IPS DF 4.7 (cell line): ENCODE data around the gene CHRNB2.

ENCODE experiments used
- DNase-seq: peaks from one replicate; pipeline ENCODE4 v3.0.0-alpha.2; 2013; ENCODE audit warnings: low spot score; ENCODE audit errors: extremely low read depth

Gene CHRNB2

DNA sequence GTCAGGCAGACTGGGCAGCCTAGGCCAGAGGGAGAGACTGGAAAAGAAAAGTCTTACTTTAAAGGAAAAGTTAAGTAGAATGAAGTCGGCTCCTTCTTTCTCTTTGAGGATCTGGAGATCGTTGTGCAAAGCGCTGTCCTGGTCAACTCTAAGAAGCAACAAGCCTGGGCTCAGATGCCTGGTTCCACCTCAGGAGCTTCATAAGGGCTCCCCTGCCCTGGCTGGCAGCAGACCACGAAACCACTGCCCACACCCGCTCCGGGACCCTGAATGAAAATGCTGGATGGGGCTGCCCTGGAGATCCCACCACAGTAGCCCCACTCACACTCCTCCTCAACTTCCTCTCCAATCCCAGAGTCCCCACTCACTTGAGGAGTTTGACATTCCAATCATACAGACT is 15.5 kb upstream of the CHRNB2 start:
- no peak for DNase-seq

DNA sequence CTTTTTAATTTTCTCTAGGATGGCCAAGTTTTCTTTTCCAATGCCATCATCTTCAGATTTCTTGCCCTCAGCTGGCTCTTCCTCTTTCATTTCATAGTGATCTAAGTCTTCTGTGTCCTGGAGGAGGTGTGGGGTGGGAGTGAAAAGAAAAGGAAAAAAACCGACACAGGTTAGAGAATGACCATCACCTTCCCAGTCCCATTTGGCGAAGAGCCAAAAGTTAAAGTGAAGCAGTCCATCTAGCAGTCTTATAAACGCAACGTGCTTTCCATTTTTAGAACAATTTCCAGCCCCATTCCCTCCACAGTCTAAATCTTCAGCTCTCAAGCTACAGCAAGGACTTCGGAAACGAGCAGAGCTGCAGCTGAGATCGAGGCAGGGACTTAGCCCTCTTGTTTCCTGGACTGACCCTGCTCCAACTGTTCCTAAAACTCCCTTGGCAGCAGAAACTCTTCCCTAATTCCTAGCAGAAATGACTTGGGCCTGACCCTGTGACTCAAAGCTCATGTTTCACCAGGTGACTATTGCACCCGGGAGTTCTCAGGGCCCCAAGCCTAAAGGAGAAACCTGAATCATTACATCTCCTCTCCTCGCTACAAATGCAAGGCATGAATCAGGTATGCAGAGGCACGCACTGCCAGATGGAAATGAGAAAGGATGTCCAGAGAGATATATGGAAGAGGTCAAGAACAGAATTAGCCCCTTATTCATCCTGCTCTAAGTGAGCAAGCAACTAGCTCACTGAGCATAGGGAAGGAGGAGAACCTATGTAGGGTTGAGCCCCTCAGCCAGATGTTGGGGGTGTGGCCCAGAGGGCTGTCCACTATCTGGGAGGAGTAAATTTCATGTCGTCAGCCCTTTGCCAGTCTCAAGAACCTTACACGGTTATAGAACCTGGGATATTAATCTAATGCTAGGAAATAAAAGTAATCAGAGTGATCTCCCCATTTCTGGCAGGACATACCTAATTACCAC is 14.2 kb upstream of the CHRNB2 start:
- no peak for DNase-seq

DNA sequence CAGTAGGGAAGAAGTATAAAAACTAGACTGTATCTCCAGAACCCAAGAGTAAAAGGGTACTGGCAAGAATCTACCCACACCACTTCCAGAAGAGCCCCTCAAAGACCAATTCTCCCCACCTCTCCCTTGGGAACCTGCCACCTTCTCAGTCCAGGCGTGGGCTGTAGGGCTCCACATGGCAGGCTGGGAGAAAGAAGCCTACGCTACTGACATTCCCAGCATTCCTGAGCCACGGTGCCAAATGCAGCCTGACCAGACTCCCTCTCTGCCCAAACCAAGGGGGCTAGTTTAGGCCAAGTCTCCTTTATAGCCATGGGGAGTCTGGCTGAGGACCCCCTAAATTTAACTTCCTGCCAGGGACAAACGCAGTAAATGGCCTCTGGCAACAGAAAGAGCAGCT is 11.2 kb upstream of the CHRNB2 start:
- DNase-seq = no peak

DNA sequence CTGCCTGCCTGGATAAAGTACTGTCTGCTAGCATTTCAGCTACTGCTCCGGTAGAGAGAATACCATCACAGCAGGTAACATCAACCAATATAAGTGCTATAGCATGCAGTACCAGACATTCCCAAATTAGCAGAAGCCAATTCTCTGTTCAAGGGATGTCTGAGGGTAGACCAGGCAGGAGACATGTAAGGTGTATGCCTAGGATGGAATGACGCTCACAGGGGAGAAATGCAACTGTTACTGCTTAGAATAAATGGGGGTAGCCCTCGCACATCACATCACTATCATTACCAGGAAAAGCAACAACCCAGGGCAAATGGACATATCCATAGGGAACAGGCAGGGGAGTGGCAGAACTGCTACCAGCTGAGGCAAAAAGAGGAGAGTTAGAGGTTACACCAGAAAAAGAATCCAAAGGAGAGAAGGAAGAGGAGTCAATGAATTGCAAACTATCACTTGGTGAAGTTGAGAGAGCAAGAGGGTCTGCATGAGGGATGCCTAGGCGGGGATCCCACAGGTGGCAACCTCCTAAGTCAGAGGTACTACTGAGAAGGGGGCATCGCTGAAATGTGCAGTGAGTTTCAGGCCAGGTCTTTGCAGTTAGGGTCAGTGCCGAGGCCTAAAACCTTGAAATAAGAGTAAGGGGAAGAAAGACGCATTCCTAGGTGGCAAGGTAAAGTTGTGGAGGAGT is 10.2 kb upstream of the CHRNB2 start:
- no peak for DNase-seq

DNA sequence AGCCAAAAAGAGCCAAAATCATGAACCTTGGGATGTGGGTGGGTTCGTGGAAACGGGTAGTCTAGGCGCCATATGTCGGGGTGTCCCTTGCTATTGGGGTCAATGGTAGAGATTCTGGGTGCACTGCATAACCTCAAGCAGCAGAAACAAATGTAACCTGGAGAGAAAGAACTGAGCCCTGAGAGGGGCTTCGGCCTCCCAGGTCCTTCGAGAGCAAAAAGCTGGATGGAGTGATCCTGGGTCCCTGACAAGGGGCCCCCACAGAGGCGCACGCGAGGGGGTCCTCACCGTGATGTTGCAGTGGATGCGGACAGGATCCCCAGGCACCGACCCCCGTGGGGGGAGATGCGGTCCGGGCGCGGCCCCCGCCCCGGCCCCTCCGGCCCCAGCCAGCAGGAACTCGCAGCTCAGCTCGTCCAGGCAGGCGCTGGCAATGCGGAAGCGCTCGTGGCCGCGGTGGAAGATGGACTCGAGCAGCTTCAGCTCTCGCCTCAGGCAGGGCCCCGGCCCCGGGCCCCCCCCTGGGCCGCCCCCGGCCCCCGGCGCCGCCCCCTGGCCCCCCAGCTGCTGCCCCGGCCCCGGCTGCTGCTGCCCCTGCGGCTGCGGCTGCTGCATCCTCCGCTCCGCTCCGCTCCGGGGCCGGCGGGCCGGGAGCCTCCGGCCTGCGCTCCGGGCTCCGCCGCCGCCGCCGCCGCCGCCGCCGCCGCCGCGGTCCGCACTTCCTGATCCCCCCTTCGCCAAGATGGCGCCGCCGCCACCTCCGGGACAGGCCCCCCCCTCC is 9.4 kb upstream of the CHRNB2 start, which contains the start of gene UBE2Q1:
Gene UBE2Q1 (minus strand): TSS at position 724 of the 781 bp plus-strand sequence. CDS start 109 bp downstream, at position 615.
- no peak for DNase-seq

DNA sequence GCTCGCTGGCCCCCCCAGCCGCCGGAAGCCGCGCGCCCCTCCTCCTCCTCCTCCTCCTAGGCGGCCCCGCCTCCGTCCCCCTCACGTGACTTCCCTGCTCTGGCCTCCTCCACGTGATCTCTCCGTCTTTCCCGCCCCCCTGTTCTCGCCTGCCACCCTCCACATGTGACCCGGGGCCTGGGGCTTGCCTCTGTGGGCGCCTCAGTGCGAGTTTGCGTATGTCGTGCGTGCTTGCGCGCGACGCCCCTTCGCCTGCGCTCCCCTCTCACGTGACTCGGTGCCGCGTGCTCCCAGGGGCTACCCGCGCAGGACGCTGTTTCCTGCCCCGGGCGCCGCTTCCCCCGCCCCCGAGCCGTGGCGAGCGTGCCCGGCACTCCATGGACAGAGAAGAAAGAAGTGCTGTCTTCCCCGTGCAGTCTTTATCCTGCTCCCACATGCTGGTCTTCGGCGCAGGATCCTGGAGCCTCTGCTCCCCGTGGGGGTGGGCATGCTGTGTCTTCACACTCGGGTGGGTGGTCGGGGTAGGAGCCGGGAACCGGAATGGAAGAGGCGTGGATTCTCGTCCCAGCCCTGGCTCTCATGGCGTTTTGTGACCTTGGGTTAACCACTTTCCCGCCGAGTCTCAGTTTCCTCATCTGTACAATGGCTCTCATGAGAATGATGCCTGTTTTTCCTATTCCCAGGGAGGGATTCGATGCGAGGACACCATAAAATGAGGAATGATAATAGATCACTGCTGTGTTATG is 8.7 kb upstream of the CHRNB2 start:
- DNase-seq = peak; percentile 58

DNA sequence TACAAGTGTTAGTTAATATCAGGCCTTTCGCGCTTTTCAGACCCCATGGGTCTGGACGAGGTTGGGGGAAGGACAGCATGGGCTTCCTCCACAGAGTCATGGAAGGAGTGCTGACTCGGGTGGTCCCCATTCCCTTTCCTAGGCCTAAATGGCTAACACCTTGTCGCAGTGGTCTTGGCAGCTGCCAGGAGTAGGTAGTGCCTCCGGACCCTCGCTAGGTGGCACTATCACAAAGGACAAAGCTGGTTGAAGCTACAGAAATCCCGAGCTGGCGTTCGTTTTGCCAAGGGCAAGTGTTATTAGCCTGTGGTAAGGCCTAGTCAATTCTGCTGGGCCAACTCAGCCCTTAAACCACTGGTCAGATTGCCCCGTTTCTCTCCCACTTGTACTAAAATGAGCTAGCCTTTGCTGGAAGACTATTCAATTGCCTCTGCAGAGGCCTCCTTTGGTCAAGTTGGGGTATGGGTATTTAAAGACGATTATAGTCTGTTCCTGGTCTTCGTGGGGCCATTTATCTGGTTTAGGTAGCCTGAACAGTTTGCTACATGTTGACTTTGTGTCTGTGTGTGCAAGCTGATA is 8.0 kb upstream of the CHRNB2 start:
- DNase-seq = peak; percentile 82

DNA sequence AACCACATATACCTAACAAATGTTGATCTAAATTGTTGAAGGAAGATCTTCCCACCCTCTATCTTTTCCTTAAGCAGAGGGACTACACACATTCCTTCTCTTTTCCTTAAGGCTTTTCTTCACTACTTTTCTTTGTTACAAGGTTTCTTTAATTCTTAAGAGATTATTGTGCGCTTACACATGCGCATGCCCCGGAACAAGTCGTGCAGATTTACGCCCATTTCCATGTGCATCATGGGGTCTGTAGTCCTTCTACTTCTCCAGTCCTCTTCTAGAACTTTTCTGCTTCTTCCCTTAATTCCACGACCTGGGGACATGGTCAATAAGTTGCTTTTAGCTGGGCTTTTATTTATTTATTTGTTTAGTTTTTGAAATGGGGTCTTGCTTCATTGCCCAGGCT is 1.7 kb upstream of the CHRNB2 start:
- DNase-seq = no peak

DNA sequence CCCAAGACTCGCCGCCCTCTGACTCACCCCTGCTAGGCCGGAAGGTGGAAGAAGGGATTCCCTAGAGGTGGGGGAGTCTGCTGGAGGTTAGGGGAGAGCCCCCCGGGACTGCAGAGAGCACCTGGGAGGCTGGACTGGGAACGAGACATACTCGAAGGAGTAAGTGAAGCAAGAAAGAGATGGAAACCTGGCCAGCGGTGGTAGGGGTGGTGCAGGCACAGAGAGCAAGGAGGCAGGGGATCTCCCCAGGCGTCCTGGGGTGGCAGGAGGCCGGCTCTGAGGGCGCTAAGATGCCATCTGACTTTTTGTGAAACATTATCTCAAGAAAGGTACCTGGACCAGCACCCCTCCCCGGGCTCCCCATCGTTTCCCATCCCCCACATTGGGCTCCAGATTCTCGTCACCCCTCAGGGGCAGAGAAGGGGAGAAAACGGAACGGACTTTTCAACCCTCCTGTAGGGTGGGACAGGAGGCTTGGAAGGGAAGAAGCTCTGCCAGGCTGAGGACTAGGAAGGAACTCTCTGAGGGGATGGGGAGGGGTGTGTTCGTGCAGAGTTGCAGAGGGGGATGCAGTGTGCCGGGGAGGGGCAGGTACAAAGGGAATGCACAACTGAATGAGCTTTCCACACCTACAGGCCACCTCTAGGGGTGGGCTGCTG is 708 bp downstream of the CHRNB2 start:
- DNase-seq = no peak

DNA sequence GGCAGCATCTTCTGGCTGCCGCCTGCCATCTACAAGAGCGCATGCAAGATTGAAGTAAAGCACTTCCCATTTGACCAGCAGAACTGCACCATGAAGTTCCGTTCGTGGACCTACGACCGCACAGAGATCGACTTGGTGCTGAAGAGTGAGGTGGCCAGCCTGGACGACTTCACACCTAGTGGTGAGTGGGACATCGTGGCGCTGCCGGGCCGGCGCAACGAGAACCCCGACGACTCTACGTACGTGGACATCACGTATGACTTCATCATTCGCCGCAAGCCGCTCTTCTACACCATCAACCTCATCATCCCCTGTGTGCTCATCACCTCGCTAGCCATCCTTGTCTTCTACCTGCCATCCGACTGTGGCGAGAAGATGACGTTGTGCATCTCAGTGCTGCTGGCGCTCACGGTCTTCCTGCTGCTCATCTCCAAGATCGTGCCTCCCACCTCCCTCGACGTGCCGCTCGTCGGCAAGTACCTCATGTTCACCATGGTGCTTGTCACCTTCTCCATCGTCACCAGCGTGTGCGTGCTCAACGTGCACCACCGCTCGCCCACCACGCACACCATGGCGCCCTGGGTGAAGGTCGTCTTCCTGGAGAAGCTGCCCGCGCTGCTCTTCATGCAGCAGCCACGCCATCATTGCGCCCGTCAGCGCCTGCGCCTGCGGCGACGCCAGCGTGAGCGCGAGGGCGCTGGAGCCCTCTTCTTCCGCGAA is 3.8 kb downstream of the CHRNB2 start:
- DNase-seq = no peak

DNA sequence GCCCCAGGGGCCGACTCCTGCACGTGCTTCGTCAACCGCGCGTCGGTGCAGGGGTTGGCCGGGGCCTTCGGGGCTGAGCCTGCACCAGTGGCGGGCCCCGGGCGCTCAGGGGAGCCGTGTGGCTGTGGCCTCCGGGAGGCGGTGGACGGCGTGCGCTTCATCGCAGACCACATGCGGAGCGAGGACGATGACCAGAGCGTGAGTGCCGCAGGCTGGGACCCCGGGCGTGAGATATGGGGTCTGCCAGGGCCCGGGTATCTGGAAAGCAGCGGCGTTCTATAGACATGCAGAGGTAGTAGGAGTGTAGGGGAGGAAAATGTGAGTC is 4.3 kb downstream of the CHRNB2 start:
- DNase-seq = no peak

DNA sequence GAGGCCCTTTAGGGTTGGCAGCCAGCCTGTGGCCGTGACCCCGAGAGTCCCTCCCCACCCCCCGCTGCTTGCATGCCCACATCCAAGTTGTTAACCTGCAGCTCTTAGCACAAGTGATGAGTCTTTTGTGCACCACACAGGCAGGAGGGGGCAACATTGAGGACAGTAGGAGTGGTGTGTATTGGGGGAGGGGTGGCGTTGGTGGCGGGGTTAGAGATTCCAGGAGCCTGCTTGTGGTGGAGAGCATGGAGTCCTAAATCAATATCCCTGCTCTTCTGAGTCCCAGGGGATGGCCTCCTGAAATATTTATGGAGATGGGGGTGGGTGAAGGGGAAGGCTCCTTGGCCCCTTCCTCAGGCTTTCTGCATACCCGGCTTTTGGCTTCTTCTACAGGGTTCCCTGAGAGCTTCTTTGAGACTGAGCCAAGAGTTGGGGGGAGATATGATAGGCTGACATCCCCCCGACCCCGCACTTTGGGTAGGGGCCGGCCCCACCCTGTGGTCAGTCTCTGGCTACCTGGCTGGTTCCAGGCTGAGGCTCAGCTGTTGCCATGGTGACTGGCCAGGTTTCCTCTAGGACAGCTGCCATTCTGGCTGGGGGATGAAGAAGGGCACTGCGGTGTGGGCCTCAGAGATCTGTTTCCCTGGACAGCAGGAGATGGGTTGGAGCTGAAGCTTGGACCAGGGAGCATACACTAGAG is 5.0 kb downstream of the CHRNB2 start:
- no peak for DNase-seq

DNA sequence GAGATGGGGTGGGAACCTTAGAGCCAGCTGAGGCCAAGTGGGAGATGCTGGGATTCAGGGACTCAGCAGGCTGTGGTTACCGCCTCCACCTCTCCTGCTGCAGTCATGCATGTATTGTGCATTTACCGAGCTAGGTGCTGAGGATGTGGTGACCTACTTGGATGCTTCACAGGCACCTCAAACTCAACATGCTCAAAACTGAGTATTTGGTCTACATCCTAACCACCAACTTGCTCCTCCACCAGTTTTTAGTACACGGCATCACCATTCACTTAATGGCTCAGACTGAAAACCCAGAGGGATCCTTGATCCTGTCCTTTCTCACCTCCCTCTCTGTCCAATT is 5.6 kb downstream of the CHRNB2 start:
- no peak for DNase-seq

DNA sequence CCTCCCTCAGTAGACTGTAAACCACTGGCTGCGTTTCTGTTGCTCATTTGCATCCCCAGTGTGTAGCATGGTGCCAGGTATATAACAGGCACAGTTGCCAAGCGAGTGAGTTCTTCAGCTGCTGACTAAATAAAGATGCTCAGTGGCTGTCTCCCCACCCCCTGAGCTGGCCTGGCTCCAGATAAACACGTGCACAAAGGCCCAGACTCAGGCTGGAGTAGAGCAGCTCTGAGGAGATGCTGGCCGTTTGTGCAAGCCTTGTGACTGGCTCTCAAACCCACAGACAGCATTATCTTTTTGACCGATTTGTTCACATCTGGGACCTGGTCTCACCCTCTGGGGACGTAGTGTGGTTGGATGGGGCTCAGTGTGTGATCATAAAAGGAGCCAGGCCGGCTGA is 7.1 kb downstream of the CHRNB2 start:
- no peak for DNase-seq

DNA sequence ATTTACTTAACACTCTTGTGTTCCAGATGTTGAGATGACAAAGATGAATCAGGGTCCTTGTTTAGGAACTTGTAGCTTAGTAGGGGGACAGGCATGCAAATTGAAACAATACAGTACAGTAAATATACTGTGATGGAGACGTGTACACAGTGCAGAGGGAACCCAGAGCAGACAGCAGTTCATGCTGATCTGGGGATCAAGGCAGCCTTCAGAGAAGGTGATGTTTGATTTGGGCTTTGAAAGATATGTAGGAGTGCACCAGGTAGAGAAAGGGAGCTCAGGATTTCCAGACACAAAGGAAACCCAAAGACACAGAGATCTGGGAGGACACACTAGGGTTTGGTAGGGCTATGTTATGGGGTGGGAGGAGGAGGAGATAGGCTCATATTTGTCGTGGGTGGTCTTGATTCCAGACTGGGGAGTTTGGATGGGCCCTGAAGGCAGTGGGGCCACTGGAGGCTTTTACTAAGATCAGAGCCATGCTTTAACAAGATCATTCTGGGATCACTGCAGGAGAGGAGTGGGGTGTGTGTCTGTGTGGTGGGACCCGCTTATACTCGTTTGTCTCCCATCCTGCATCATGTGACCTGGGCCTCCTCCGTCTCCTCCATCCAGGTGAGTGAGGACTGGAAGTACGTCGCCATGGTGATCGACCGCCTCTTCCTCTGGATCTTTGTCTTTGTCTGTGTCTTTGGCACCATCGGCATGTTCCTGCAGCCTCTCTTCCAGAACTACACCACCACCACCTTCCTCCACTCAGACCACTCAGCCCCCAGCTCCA is 7.8 kb downstream of the CHRNB2 start:
- no peak for DNase-seq

DNA sequence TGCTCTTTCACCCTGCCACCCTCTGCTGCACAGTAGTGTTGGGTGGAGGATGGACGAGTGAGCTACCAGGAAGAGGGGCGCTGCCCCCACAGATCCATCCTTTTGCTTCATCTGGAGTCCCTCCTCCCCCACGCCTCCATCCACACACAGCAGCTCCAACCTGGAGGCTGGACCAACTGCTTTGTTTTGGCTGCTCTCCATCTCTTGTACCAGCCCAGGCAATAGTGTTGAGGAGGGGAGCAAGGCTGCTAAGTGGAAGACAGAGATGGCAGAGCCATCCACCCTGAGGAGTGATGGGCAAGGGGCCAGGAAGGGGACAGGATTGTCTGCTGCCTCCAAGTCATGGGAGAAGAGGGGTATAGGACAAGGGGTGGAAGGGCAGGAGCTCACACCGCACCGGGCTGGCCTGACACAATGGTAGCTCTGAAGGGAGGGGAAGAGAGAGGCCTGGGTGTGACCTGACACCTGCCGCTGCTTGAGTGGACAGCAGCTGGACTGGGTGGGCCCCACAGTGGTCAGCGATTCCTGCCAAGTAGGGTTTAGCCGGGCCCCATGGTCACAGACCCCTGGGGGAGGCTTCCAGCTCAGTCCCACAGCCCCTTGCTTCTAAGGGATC is 8.5 kb downstream of the CHRNB2 start:
- DNase-seq = no peak

DNA sequence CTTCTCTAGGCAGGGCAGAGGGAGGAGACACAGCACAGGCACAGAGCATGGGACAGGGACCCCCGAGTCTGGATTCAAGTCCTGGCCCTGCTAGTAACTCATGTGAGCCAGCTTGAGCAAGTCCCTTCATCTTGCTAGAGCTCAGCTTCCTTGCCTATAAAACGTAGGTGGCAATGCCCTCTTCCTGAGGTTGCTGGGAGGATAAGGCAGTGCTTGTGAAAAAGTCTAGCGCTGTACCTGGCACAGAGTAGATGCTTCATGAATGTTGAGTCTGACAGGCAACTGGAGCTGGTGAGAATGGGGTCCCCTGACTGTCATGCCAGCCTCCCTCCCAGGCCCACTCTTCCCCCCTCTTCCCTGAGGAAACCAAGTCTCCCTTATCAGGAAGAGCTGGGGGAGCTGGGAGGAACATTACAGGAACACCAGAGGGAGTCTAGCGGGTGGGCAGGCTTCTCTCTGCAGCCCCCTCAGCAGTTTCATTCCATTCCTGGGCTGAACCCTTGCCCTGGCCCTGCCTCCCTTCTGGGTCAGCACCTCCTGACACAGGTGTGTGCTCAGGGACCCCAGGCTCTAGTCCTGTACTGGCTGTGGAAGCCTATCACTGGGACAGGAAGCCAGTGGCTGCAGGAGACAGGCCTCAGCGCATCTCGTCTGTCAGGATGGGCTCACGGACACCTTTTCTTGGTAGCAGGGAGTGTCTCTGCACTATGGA is 9.9 kb downstream of the CHRNB2 start:
- DNase-seq = no peak
